ENCODE results near the gene C2CD2.

C2CD2 gene

DNA sequence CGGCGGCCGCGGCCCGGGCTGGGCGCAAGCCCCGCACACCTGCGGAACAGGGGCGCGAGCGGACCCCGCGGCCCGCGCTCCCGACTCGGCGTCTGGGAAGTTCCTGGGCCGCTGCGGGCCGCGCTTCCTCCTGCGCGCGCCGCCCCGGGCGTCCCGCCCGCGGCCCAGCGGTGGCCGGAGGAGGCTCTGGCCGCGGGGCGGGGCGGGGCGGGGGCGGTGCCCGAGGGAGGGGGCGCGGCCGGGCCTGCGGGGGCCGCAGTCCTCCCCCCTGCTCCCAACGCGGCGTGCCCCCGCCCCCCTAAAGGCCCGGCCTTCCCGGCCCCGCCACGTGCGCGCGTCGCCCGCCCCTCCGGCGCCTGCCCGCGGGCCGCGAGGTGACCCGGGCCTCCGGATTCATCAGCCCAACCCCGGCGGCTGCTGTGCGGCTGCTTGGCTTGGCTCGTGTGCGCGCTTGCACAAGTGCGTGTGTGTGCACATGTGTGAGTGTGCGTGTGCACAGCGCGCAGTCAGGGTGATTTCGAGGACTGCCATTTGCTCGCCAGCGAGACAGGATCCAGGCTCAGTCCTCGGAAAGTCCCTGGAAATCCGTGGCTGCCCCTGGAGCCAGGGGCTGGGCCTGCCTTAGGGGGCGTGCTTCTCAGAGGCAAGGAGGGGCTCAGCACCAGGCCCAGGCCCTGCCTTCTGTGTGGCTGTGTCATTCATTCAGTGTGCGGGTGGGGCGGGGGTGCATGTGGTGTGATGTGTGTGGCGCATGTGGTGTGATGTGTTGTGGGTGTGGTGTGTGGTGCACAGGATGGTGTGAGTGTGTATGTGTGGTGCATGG lies at the start of gene C2CD2:
C2CD2 (minus strand) TSS at position 188 of the 823 bp plus-strand sequence. CDS start 370 bp downstream, outside the sequence.
- H2AFZ ChIP-seq (ENCODE audit: low read depth, low read length): no peak within 1 kb of the TSS
- TF ChIP-seq, protein P1, sequence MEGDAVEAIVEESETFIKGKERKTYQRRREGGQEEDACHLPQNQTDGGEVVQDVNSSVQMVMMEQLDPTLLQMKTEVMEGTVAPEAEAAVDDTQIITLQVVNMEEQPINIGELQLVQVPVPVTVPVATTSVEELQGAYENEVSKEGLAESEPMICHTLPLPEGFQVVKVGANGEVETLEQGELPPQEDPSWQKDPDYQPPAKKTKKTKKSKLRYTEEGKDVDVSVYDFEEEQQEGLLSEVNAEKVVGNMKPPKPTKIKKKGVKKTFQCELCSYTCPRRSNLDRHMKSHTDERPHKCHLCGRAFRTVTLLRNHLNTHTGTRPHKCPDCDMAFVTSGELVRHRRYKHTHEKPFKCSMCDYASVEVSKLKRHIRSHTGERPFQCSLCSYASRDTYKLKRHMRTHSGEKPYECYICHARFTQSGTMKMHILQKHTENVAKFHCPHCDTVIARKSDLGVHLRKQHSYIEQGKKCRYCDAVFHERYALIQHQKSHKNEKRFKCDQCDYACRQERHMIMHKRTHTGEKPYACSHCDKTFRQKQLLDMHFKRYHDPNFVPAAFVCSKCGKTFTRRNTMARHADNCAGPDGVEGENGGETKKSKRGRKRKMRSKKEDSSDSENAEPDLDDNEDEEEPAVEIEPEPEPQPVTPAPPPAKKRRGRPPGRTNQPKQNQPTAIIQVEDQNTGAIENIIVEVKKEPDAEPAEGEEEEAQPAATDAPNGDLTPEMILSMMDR (IDR thresholded peaks at IDR 0.05; ENCODE audit: low read depth, low read length): no peak
- TF ChIP-seq EZH2phosphoT487 (IDR thresholded peaks at IDR 0.05; ENCODE audit: low read depth): no peak
- H3K36me3 ChIP-seq (replicated peaks; ENCODE audit: low read depth, low read length): no peaks in the 10 kb centered on the region
- no peaks in the 10 kb centered on the region for H3K79me2 ChIP-seq (ENCODE audit: low read length)
- no peaks in the 10 kb centered on the region for H3K9me3 ChIP-seq (ENCODE audit: insufficient read depth, low read length)
- H3K4me3 ChIP-seq (ENCODE audit: low read length): no peak within 1 kb of the TSS
- no peak within 1 kb of the TSS for H3K9ac ChIP-seq (ENCODE audit: low read length)
- H3K27ac ChIP-seq (ENCODE audit: low read length): no peak within 1 kb of the TSS
- H3K4me1 ChIP-seq (ENCODE audit: low read length): peaks cover 2% of the 10 kb centered on the region; the same call in 1 of the 2 replicates
- no peak within 1 kb of the TSS for H3K4me2 ChIP-seq (ENCODE audit: low read length)
- no peaks in the 10 kb centered on the region for H4K20me1 ChIP-seq (ENCODE audit: insufficient read depth, low read length)
- no peaks in the 10 kb centered on the region for H3K27me3 ChIP-seq (ENCODE audit: low read depth, low read length)

DNA sequence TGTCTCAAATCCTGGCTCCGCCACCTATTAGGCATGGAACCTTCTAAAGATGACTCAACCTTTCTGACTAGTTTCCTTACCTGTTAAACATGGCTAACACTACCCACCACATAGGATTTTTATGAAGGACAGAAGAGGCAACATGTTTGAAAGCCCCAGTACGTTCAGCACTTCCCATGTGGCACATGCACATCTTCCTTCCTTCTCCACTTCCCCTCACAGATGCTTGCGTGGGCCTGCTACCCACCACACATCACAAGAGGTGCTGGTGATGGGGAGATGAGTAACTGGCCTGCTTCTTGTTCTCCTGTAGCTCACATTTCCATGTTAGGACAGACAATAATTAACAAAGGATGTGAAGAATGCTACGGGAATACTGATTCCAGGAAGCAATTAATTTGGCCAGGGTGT lies 49.2 kb upstream of the C2CD2 start:
- H2AFZ ChIP-seq (ENCODE audit: low read depth, low read length): no peak overlapping the region
- H3K36me3 ChIP-seq (replicated peaks; ENCODE audit: low read depth, low read length): peaks cover 48% of the 10 kb centered on the region
- peaks cover 23% of the 10 kb centered on the region for H3K4me1 ChIP-seq (ENCODE audit: low read length)
- H3K4me3 ChIP-seq (ENCODE audit: low read length): peak overlapping the region; percentile 63
- peak overlapping the region; percentile 30; the same call in 1 of the 2 replicates for H3K27ac ChIP-seq (ENCODE audit: low read length)
- TF ChIP-seq EZH2phosphoT487 (IDR thresholded peaks at IDR 0.05; ENCODE audit: low read depth): no peak
- TF ChIP-seq, protein P1 (IDR thresholded peaks at IDR 0.05; ENCODE audit: low read depth, low read length): no peak
- H3K4me2 ChIP-seq (ENCODE audit: low read length): peak overlapping the region; percentile 88
- peak overlapping the region; percentile 21; the same call in 1 of the 2 replicates for H3K9ac ChIP-seq (ENCODE audit: low read length)
- no peaks in the 10 kb centered on the region for H3K9me3 ChIP-seq (ENCODE audit: insufficient read depth, low read length)
- no peaks in the 10 kb centered on the region for H3K27me3 ChIP-seq (ENCODE audit: low read depth, low read length)
- H4K20me1 ChIP-seq (ENCODE audit: insufficient read depth, low read length): peaks cover 23% of the 10 kb centered on the region
- peaks cover 50% of the 10 kb centered on the region for H3K79me2 ChIP-seq (ENCODE audit: low read length)

DNA sequence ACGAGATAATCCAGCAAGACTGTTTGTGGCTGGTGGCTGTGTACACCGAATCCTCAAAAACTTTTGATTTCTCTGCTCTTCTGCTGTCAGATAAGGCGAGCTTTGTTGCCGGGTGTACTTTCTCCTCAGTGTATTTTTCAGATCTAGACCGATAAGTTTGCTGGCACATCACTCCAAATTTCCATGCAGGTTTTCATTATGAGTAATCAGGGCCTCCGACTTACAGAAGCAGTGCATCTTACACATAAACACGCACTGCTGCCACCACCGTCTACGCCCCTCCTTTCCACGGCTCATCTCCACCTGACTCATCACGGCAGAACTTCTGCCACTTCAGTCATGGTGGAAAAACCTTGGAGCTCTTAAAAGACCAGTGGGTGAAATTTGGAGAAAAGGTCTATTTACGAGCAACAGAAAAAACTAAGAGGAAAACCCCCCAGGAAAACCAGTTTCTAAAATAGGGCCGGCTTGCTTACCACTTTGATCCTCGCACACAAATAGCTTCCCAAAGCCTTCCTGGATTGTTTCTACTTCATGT lies 48.7 kb upstream of the C2CD2 start:
- no peaks in the 10 kb centered on the region for H3K9me3 ChIP-seq (ENCODE audit: insufficient read depth, low read length)
- H3K9ac ChIP-seq (ENCODE audit: low read length): peak overlapping the region; percentile 21
- peaks cover 23% of the 10 kb centered on the region for H4K20me1 ChIP-seq (ENCODE audit: insufficient read depth, low read length)
- H3K4me3 ChIP-seq (ENCODE audit: low read length): peak overlapping the region; percentile 63
- peaks cover 48% of the 10 kb centered on the region for H3K36me3 ChIP-seq (replicated peaks; ENCODE audit: low read depth, low read length)
- H3K79me2 ChIP-seq (ENCODE audit: low read length): peaks cover 44% of the 10 kb centered on the region
- H2AFZ ChIP-seq (ENCODE audit: low read depth, low read length): no peak overlapping the region
- TF ChIP-seq, protein P1 (IDR thresholded peaks at IDR 0.05; ENCODE audit: low read depth, low read length): no peak
- no peak for TF ChIP-seq EZH2phosphoT487 (IDR thresholded peaks at IDR 0.05; ENCODE audit: low read depth)
- peaks cover 23% of the 10 kb centered on the region for H3K4me1 ChIP-seq (ENCODE audit: low read length)
- no peaks in the 10 kb centered on the region for H3K27me3 ChIP-seq (ENCODE audit: low read depth, low read length)
- H3K27ac ChIP-seq (ENCODE audit: low read length): peak overlapping the region; percentile 43
- peak overlapping the region; percentile 88 for H3K4me2 ChIP-seq (ENCODE audit: low read length)

DNA sequence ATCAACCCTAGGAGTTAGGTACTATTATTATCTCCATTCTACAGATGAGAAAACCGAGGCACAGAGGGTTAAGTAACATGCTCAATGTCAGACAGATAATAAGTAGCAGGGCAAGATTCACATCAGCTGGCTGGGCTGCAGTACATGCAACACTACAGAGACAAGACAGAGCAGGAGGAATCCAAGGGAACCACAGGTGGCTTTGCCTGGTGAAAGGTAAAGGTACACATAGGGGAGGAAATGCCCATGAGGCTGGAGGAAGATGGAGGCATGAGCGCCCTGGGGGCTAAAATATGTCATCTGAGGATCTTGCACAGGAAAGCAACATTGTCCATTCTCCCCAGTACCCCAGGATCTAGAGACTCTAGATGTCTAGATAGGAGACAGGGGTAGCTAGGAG lies 48.0 kb upstream of the C2CD2 start:
- TF ChIP-seq, protein P1 (IDR thresholded peaks at IDR 0.05; ENCODE audit: low read depth, low read length): no peak
- no peak for TF ChIP-seq EZH2phosphoT487 (IDR thresholded peaks at IDR 0.05; ENCODE audit: low read depth)
- Histone ChIP-seq H4K20me1 (ENCODE audit: insufficient read depth, low read length) (peaks cover 23% of the 10 kb centered on the region), H3K9me3 (ENCODE audit: insufficient read depth, low read length) (no peaks in the 10 kb centered on the region), H3K9ac (ENCODE audit: low read length) (no peak overlapping the region), H2AFZ (ENCODE audit: low read depth, low read length) (no peak overlapping the region), H3K4me2 (ENCODE audit: low read length) (peak overlapping the region; percentile 88), H3K4me1 (ENCODE audit: low read length) (peaks cover 23% of the 10 kb centered on the region), H3K27ac (ENCODE audit: low read length) (0 out of 2 replicates have a peak overlapping the region, but pooled peaks have one; percentile 43), H3K79me2 (ENCODE audit: low read length) (peaks cover 40% of the 10 kb centered on the region), H3K36me3 (replicated peaks; ENCODE audit: low read depth, low read length) (peaks cover 41% of the 10 kb centered on the region), H3K4me3 (ENCODE audit: low read length) (peak overlapping the region; percentile 63), H3K27me3 (ENCODE audit: low read depth, low read length) (no peaks in the 10 kb centered on the region)
